ENCODE measurements around the gene ERCC1. TPM values are rescaled to one million over a fixed set of nuclear protein-coding genes. Genes with fewer than 3 reads are reported as not detected.

ERCC1 gene
- total RNA-seq, 1 experiment from 2014 or later: 62.4 TPM

DNA sequence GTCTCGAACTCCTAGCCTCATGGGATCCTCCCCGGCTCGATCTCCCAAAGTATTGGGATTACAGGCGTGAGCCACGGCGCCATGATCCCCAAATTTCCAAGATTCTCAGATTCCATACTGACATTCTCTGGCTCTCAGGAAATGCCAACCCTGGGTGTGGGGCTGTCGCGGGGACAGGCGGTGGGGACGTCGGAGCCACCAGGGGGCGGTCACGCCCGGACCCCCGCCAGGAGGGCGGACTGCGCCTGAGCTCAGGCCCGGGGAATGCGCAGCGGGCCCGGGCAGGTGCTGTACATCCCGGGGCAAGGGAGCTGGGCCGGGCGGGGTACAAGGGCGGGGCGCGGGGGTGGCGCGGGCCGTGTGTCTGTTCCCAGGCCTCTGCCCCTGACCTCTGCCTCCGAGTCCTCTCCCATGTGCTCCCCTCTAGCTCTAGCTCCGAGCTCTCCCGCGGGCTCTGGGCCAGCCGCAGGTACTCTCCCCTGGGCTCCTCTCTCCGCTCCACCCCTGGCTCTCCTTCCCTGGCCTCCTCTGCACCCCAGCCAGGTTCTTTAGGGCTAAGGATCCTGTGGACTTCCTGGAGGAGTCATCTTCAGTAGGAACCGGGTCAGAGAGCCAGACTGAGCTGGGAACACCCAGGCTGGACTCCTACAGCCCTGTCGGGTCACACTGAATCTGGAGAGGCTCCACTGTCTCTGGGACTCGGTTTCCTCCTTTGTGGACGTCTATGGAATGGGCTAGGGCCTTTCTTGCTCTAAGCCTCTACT, 21.2 kb downstream of the ERCC1 start:
- Histone ChIP-seq H3K4me1 (ENCODE audit: insufficient read depth, low read length) (peaks cover 7% of the 10 kb centered on the region; the same call in 1 of the 2 replicates), H3K79me2 (ENCODE audit: insufficient read depth, low read length) (no peaks in the 10 kb centered on the region; the same call in 1 of the 2 replicates), H2AK5ac (ENCODE audit: insufficient read length, low read length) (no peak overlapping the region), H2BK120ac (ENCODE audit: low read depth, low read length, poor library complexity, severe bottlenecking) (no peak overlapping the region), H2AFZ (ENCODE audit: low read length) (no peak overlapping the region), H3K4me2 (ENCODE audit: insufficient read depth, insufficient read length, low read length) (no peak overlapping the region), H3K79me1 (ENCODE audit: insufficient read depth, low read depth, low read length, poor library complexity, severe bottlenecking) (no peaks in the 10 kb centered on the region), H3K27ac (ENCODE audit: insufficient read length, low read depth, low read length) (no peak overlapping the region), H3K27me3 (ENCODE audit: insufficient read depth, low read length) (no peaks in the 10 kb centered on the region; the same call in 1 of the 2 replicates), H3K4ac (ENCODE audit: low read depth, low read length) (no peak overlapping the region), H4K8ac (replicated peaks; ENCODE audit: insufficient read length, low read depth, low read length) (no peak overlapping the region), H4K20me1 (ENCODE audit: control insufficient read depth, insufficient read depth, insufficient read length) (no peaks in the 10 kb centered on the region), H3K9me3 (ENCODE audit: control insufficient read depth, low read depth, low read length) (no peaks in the 10 kb centered on the region), H3K18ac (ENCODE audit: insufficient read length, low read depth, low read length) (no peak overlapping the region), H3K56ac (ENCODE audit: insufficient read length, low read depth, low read length) (no peak overlapping the region), H3T11ph (ENCODE audit: low read length) (no peak overlapping the region), H3K14ac (ENCODE audit: insufficient read depth, low read length) (no peak overlapping the region), H3K23me2 (ENCODE audit: insufficient read length, low read depth, low read length, poor library complexity, severe bottlenecking) (peaks cover 24% of the 10 kb centered on the region), H2BK12ac (ENCODE audit: insufficient read length, low read depth, low read length) (no peak overlapping the region), H2BK15ac (ENCODE audit: low read depth, low read length) (no peak overlapping the region), H2BK5ac (ENCODE audit: insufficient read length, low read length) (no peak overlapping the region), H3K9ac (ENCODE audit: extremely low read depth, insufficient read length, low read length) (no peak overlapping the region), H4K5ac (ENCODE audit: insufficient read length, low read depth, low read length) (no peak overlapping the region), H4K91ac (ENCODE audit: insufficient read length, low read depth, low read length) (no peak overlapping the region), H3K23ac (ENCODE audit: insufficient read length, low read depth, low read length) (no peak overlapping the region), H2BK20ac (ENCODE audit: low read depth, low read length, poor library complexity, severe bottlenecking) (no peak overlapping the region)
- peaks cover 4% of the 10 kb centered on the region; the same call in 1 of the 2 replicates for H3K27me3 Mint-ChIP-seq (ENCODE audit: low read depth)
- H3K4me3 Mint-ChIP-seq: peak overlapping the region; percentile 38 to 68; a peak in 4 of 5 replicates
- H3K9me3 Mint-ChIP-seq: no peaks in the 10 kb centered on the region; a peak in 1 of 5 replicates
- no peak overlapping the region for H3K27ac Mint-ChIP-seq
- TF ChIP-seq, protein P1, sequence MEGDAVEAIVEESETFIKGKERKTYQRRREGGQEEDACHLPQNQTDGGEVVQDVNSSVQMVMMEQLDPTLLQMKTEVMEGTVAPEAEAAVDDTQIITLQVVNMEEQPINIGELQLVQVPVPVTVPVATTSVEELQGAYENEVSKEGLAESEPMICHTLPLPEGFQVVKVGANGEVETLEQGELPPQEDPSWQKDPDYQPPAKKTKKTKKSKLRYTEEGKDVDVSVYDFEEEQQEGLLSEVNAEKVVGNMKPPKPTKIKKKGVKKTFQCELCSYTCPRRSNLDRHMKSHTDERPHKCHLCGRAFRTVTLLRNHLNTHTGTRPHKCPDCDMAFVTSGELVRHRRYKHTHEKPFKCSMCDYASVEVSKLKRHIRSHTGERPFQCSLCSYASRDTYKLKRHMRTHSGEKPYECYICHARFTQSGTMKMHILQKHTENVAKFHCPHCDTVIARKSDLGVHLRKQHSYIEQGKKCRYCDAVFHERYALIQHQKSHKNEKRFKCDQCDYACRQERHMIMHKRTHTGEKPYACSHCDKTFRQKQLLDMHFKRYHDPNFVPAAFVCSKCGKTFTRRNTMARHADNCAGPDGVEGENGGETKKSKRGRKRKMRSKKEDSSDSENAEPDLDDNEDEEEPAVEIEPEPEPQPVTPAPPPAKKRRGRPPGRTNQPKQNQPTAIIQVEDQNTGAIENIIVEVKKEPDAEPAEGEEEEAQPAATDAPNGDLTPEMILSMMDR (conservative IDR thresholded peaks at IDR 0.05): peak; percentile 85
- DNase-seq: peak; percentile 85
- H3K4me1 Mint-ChIP-seq: peaks cover 25 to 32% of the 10 kb centered on the region in 2 experiments
- no CpG with 5 or more reads among the region's 40 CpGs for WGBS (ENCODE audit: extremely low coverage, insufficient read length, low lambda C conversion rate)
- H3K36me3 Mint-ChIP-seq (ENCODE audit: insufficient read depth in 1 of 3, low read depth in 3 of 3): peaks cover 0 to 2% (median 2%) of the 10 kb centered on the region in 3 experiments; a peak in 3 of 7 replicates

Measured in H9 (cell line).